ENCODE data around the gene STYK1. TPM values are rescaled to one million over a fixed set of nuclear protein-coding genes. Genes with fewer than 3 reads are reported as not detected.

The STYK1 gene, protein sequence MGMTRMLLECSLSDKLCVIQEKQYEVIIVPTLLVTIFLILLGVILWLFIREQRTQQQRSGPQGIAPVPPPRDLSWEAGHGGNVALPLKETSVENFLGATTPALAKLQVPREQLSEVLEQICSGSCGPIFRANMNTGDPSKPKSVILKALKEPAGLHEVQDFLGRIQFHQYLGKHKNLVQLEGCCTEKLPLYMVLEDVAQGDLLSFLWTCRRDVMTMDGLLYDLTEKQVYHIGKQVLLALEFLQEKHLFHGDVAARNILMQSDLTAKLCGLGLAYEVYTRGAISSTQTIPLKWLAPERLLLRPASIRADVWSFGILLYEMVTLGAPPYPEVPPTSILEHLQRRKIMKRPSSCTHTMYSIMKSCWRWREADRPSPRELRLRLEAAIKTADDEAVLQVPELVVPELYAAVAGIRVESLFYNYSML
- 11.4 TPM for total RNA-seq (ENCODE audit: unreplicated experiment)
- long read RNA-seq, partial matches to known transcripts = 0 of 6 reads
- long read RNA-seq, other reads (novel, unspliced or antisense) = 3 of 6 reads

DNA sequence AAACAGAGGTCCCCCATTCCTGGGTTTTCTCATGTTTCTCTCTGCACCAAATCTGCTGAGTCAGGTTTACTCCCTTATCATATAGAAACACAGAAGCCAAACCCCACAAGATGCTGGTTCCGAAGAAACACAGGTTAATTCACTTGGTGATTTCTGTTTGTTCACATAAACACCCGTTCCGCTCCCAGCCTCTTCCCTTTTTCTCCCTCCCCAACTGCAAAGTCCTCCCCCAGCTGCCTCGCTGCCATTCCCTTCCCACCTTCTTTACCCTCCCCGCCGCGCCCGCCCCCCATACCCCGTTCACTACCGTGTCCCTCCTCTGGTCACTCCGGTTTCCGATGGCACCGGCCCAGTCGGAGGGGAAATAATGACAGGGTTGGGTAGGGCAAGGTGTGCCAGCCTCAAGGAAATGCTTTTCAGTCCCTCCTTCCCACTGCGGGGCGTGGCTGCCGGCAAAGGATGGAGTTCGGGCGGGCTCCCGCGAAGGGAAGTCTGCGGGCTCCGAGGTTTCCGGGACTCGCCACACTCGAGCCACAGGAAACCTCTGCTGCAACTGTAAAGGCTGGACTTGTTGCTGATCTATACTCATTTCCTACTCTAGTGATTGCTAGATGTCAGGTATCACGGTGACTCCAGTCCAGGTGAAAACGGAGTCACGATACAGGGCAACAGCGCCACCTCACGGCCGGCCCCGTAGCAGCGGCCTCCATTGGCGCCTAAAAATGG lies at the start of gene STYK1:
TSS of gene STYK1 (minus strand) at position 394 of the 726 bp plus-strand sequence. CDS start 39,434 bp downstream, outside the sequence.
- H3K4me1 Mint-ChIP-seq (ENCODE audit: unreplicated experiment) = peaks cover 26% of the 10 kb centered on the region
- H3K36me3 Mint-ChIP-seq (ENCODE audit: low read depth, unreplicated experiment) = peaks cover 13% of the 10 kb centered on the region
- peak; percentile 68 for DNase-seq (ENCODE audit: low spot score)
- H3K4me3 Mint-ChIP-seq (ENCODE audit: unreplicated experiment) = peak within 1 kb of the TSS; percentile 89
- H3K9me3 Mint-ChIP-seq (ENCODE audit: unreplicated experiment) = no peaks in the 10 kb centered on the region
- TF ChIP-seq, protein P1, sequence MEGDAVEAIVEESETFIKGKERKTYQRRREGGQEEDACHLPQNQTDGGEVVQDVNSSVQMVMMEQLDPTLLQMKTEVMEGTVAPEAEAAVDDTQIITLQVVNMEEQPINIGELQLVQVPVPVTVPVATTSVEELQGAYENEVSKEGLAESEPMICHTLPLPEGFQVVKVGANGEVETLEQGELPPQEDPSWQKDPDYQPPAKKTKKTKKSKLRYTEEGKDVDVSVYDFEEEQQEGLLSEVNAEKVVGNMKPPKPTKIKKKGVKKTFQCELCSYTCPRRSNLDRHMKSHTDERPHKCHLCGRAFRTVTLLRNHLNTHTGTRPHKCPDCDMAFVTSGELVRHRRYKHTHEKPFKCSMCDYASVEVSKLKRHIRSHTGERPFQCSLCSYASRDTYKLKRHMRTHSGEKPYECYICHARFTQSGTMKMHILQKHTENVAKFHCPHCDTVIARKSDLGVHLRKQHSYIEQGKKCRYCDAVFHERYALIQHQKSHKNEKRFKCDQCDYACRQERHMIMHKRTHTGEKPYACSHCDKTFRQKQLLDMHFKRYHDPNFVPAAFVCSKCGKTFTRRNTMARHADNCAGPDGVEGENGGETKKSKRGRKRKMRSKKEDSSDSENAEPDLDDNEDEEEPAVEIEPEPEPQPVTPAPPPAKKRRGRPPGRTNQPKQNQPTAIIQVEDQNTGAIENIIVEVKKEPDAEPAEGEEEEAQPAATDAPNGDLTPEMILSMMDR (IDR thresholded peaks at IDR 0.05; ENCODE audit: unreplicated experiment) = peak; percentile 98
- H3K27ac Mint-ChIP-seq (ENCODE audit: unreplicated experiment) = peak within 1 kb of the TSS; percentile 81
- no peaks in the 10 kb centered on the region for H3K27me3 Mint-ChIP-seq (ENCODE audit: unreplicated experiment)

DNA sequence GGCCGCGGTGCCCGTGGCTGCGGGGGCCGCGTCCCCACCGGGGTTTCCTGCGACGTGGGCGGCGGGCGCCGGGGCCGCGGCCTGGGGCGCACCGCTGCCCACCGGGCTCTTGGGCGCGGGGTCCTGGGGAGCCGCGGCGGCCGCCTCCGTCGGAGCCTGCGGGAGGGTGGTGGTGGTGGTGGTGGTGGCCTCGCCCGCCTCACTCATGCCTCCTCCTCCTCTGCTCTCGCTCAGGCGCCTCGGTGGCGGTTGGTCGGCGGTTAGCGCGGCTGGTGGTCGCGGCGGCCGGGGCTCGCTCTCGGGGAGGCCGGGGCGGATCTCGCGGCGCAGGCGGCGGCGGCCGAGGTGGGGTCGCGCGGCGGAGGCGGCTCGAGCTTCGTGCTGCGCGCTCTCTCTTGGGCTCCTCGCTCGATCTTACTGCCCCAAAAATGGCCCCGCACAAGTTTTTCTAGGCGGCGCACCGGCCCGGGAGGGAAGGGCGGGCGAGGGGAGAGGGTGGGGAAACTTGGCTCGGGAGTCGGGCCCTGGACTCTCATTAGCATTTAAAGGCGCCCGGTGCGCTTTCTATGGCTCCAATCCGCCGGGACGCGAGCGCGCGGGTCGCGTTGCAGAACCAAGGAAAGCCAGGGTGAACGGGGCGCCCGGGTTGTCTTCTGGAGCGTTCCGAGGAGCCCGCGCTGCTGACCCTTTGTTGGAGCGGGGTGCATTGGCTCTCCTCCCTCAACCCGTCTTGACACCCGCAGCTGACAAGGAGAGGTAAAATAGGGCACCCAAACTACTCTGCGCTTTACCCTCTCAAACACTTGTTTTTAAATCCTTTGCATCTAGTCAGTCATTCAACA lies 49.3 kb upstream of the STYK1 start, which contains the start of gene YBX3:
TSS of gene YBX3 (minus strand) at position 419 of the 842 bp plus-strand sequence. CDS start at position 207, 212 bp downstream.
- Mint-ChIP-seq H3K4me3 (ENCODE audit: unreplicated experiment) (peak within 1 kb of the TSS; percentile 97), H3K4me1 (ENCODE audit: unreplicated experiment) (peaks cover 41% of the 10 kb centered on the region), H3K27me3 (ENCODE audit: unreplicated experiment) (peaks cover 20% of the 10 kb centered on the region), H3K9me3 (ENCODE audit: unreplicated experiment) (peaks cover 8% of the 10 kb centered on the region), H3K27ac (ENCODE audit: unreplicated experiment) (peak within 1 kb of the TSS; percentile 100), H3K36me3 (ENCODE audit: low read depth, unreplicated experiment) (peaks cover 15% of the 10 kb centered on the region)
- TF ChIP-seq, protein P1 (IDR thresholded peaks at IDR 0.05; ENCODE audit: unreplicated experiment) = no peak
- peak; percentile 75 for DNase-seq (ENCODE audit: low spot score)

DNA sequence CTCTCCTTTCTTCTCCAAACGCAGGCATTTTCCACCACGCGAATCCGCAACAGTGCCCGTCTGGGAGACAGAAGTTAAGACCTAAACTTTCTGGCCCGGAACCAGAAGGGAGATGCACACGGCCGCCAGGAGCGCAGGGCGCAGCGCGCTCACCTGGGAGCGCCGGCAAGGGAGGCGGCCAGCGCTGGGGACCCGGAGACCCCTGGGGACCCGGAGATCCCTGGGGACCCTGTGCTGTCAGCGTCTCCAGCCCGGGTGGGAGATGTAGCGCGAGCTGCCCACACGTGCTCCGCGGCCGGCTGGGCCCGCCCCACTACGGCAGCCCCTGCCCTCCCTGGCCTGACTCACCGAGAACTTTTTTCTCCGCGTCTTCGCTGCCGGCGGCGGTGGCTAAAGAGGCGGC lies 48.7 kb upstream of the STYK1 start:
- peak overlapping the region; percentile 100 for H3K27ac Mint-ChIP-seq (ENCODE audit: unreplicated experiment)
- peaks cover 15% of the 10 kb centered on the region for H3K36me3 Mint-ChIP-seq (ENCODE audit: low read depth, unreplicated experiment)
- H3K4me1 Mint-ChIP-seq (ENCODE audit: unreplicated experiment) = peaks cover 45% of the 10 kb centered on the region
- H3K4me3 Mint-ChIP-seq (ENCODE audit: unreplicated experiment) = peak overlapping the region; percentile 97
- H3K9me3 Mint-ChIP-seq (ENCODE audit: unreplicated experiment) = peaks cover 8% of the 10 kb centered on the region
- TF ChIP-seq, protein P1 (IDR thresholded peaks at IDR 0.05; ENCODE audit: unreplicated experiment) = no peak
- peaks cover 21% of the 10 kb centered on the region for H3K27me3 Mint-ChIP-seq (ENCODE audit: unreplicated experiment)
- DNase-seq (ENCODE audit: low spot score) = peak; percentile 38

DNA sequence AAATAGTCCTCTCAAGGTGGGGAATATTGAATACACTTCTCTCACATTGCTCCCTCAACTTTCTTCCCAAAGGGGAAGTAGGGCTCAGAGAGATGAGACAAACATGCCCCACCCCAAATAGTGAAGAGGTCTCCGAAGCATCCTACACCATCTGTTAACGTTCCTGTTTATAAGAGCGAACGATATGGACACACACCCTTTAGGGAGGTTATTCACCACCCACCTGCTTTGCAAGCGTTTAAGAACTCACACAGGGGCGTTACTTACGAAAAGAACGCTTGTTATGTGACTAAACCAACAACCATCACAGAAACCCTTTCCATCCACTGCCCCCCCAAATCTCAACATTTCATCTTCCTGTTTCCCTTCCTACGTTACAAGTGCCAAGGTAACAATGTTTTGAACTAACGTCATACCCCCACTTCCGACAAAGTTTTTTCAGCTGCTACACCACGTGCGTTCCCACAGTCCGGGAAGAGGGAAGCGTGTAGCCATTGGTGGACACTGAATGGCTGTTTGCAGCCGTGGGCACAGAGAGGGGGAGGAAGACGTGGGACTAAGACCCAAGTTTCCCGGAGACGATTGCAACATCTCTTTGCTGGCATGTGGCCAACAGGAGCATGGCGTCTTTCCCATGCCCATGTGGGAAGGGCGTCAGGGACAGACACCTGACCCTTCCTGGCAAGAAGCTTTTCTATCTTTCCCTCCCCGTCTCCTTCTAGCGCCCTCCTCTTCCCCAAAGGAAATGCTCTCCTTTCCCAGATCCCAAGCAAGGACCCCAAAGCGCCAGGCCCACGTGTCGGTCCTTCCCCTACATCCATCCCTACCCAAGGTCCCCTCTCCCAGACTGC lies 48.0 kb upstream of the STYK1 start:
- H3K27me3 Mint-ChIP-seq (ENCODE audit: unreplicated experiment) = peaks cover 21% of the 10 kb centered on the region
- peak overlapping the region; percentile 100 for H3K27ac Mint-ChIP-seq (ENCODE audit: unreplicated experiment)
- TF ChIP-seq, protein P1 (IDR thresholded peaks at IDR 0.05; ENCODE audit: unreplicated experiment) = no peak

More for the DNA sequence above, 48.0 kb upstream of the STYK1 start:
- Mint-ChIP-seq H3K9me3 (ENCODE audit: unreplicated experiment) (peaks cover 8% of the 10 kb centered on the region), H3K4me3 (ENCODE audit: unreplicated experiment) (peak overlapping the region; percentile 97), H3K4me1 (ENCODE audit: unreplicated experiment) (peaks cover 51% of the 10 kb centered on the region), H3K36me3 (ENCODE audit: low read depth, unreplicated experiment) (peaks cover 17% of the 10 kb centered on the region)
- DNase-seq (ENCODE audit: low spot score) = peak; percentile 87

Data from endothelial cell (in vitro differentiated cells).